Stimulated activated CD4-positive, alpha-beta T cell treated with anti-CD3 and anti-CD28 coated beads, Interleukin-1b, Interleukin-23, amount 100 ng/mL, for 48 hours (primary cell): ENCODE data around the gene AMOTL2.

Experiments
- DNase-seq: peaks from one replicate; pipeline ENCODE4 v3.0.0-alpha.2; 2020

Gene AMOTL2

DNA sequence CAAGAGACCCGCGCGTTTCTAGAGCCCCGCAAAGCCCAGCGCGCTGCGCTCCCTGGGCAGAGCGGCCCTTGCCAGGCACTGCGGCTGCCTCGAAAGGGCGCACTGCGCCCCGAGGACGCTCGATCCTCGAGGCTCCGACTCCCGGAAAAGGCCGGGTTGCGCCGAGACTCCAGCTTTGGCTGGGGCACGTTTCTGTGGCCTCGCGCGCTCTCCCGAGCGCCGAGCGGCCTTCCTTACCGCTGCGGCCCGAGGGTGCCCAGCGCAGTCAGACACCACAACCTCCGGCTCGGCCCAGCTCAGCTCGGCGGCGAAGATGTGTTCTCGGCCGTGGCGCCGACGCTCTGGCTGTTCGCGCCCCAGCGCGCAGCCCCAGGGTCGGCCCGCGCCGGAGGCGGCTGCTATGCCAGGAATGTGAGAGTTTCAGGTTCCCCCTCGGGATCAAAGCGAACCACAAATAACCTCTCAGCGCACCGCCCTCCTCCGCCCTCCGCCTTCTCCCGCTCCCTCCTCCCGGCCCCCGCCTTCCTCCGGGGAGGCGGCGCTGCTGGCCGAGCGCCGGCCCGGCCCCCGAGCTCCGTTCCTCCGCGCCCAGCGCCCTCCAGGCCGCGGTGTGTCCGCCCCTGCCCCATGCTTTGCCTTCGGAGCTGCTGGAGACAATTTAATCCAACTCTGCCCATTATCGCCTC is at the start of gene AMOTL2:
Gene AMOTL2, minus strand, starts transcription at position 343 of the 686 bp plus-strand sequence. CDS start 3,014 bp downstream, outside the sequence.
- DNase-seq, result no peak

DNA sequence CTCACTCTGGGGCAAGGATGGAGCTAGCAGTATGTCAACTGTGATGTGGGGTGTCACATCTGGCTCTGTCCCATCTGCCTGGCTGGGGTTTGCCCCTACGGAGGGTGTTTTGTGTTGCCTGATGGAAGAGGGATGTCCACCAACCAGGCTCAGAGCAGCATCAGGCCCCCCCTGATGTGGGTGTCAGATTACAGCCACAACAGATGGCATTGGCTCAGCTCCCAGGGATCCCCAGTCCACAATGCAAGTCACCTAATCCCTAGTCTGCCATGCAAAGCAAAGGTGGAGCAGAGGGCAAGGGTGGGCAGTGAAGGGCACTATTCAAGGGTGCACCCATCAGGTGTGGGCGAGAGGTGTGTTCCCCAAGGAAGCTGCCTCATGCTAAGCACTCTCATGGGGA is 48.9 kb upstream of the AMOTL2 start:
- no peak for DNase-seq

DNA sequence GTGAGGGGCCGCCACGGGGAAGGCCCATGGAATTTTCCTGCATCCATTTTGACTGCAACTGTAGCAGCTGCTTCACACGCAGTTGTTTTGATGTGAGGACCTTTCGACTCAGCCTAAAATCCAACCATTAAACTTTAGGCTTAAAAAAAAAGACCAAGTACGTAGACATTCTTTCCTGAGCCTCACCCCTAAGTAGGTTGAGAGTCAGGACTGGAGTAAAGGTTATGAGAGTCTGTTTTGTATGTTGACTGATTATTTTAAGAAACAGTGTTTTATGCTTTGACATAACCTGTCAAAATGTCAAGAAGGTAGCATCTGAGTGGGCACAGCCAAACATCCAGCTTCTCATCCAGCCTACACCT is 45.7 kb upstream of the AMOTL2 start:
- no peak for DNase-seq

DNA sequence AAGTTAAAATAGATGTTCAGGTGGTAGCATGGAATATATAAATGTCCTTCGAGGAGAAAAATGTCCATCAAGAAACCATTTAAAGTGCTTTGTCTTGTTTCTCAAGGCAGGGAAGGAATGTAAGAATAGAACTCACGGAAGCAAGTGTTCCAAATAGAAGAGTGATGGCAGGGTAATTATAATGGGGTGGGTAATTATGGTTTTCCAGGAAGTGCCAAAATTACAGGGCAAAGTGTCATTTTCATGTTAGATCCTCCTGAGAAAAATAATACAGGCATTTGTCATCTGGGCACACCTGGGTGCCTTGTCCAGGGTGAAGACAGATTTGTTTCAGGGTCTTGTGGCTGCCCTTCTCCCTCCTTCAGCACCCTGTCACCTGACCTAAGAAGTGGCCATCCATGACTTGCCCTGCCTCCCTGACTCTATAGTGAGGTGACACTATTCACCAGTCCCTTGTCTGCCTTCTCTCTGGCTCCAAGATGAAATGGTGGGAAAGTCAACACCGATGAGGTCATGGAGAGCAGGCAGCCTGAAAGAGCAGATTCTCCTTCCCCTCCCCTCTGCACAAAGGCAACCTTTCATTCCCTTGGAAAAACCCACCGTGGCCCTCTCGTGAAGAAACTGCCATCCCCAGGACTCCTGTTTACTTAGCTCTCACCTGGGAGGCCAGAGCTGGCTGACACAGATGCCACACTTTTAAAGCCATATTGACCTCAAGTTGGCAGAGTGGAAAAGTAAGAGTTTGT is 45.1 kb upstream of the AMOTL2 start:
- DNase-seq, result no peak

DNA sequence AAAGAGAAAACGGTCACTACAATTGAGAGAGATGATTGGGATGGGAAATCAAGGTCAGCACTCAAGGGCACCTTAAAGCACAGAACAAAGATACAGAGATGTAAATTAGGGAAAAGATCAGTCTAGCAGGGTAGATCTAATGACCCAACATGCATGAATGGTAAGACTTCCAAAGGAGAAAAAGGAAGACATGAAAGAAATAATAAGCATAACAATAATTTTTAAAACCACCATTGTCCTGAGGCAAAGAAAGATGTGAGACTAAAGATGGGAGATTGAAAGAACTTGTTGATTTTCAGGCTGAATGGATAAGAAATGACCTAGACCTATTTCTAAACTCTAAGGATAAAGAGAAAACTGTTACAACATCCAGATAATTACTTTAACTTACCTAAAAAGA is 34.8 kb upstream of the AMOTL2 start:
- no peak for DNase-seq

DNA sequence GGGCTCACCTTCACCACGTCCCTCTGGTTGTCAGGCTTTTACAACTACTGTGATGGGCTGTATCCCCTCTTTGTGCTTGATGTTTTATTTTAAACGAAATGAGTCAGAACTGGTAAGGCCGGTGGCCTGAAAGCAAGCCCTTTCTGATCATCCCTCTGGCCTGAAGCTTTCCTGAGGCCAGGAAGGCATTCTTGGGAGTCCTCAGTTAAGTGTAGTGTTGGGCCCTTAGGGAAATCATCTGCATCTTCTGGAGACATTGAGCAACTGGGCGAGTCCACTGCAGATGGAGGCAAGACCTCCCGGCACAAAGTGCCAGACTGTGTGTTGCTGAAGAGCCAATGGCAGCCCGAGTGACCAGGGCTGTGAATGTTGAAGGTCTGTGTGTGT is 33.0 kb upstream of the AMOTL2 start:
- DNase-seq, result no peak

DNA sequence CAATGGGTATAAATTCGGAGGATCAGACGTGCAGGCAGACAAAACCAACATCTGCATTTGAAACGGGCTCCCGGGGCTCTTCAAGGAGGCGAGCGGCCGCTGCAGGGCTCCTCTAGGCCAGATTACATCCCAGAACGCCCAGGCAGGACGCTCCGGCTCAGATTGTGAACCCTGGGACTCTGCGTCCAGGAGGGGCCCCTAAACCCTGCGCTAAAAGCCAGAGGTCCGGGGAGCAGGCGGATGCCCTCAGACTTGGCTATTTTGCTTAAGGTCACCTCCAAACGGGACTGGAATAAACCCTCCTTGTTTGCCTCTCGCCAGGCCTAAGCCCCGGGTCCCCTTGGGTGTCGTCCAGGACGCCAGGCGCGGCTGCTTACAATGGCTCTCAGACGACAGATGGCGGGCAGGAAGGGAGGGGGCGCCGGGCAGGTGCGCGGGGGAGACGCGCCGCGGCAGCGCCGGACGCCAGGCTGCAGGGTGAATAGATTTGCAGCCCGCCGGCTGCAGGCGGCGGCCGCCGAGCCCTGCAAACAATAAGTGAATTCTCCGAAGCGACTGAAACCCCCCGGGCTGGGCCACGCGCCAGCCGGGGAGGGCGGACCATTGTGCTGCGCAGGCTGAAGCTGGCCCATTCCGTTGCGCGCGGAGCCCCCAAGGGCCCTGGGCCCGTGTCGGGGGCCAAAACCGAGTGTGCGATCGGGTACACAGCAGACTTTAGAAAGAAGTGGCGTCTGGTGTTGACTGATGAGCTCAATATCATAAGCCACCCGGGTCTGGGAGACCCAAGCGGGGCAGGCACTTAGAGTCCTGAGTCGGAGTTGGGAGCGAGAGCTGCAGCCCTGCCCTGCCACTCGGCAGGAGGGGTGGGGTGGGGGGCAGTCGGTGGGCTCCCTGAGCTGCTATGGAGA is 32.3 kb upstream of the AMOTL2 start:
- no peak for DNase-seq

DNA sequence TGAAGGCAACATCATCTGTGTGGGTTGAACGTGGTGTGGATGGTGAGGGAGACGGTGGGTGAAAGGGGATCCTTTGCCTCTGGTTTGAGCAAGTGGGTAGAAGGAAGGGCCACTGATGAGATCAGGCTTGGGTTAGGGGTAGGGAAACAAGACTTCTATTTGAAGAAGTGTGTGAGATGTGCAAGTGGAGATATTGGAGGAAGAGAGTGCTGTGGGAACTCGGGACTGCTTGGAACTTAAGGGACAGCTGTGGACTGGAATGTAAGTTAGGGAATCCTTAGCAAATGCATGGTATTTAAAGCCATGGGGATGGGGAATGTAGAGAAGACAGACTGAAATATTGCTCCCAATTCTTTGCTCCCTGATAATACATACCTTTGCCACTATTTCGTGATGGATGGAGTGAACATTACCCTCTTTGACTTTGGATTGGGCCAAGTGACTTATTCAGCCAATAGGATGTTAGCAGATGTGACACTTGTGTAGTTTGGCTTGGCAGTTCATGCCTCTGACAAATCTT is 30.2 kb upstream of the AMOTL2 start:
- no peak for DNase-seq

DNA sequence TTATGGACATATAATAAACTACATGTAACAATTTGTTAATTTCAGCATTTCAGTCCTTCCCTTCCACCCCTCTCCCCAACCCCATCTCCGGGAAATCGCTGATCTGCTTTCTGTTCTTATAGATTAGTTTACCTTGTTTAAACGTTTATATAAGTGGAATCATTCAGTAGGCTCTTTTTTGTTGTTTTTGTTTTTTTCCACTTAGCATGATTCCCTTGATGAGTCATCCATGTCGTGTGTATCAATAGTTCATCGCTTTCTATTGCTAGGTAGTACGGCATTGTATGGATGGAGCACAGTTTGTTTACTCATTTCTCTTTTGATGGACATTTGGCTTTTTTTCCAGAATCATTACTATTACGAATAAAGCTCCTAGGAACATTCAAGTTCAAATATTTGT is 23.5 kb upstream of the AMOTL2 start:
- DNase-seq, result no peak

DNA sequence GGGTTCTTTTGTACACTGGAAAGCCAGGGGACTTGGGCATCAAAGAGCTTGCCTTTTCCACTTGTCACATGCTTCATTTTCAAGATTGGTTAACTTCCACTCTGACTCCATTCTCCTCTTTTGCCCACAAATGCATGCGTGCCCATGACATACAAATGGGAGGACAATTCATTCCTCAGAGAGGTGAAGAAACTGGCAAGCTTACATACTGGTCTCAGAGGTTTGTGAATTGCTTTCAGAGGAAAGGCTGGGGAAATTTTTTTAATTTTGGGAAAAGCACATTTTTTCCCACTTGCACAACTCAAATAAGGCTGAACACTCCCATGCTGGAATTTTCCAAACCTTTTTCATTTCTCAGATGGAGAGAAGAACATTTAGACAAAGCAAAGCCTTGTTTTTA is 20.9 kb upstream of the AMOTL2 start:
- DNase-seq, result no peak

DNA sequence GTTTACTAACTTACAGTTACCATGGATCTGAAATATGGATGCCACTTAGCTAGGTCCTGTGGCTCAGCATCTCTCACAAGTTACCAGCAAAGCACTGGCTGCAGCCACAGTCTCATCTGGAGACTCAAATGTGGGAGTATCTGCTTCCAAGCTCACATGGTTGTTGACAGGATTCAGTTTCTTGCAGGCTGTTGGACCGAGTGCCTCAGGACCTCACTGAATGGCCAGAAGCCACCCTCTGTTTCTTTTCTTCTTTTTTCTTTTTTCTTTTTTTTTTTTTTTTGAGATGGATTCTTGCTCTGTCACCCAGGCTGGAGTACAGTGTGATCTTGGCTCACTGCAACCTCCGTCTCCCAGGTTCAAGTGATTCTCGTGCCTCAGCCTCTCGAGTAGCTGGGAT is 20.1 kb upstream of the AMOTL2 start:
- DNase-seq, result no peak

DNA sequence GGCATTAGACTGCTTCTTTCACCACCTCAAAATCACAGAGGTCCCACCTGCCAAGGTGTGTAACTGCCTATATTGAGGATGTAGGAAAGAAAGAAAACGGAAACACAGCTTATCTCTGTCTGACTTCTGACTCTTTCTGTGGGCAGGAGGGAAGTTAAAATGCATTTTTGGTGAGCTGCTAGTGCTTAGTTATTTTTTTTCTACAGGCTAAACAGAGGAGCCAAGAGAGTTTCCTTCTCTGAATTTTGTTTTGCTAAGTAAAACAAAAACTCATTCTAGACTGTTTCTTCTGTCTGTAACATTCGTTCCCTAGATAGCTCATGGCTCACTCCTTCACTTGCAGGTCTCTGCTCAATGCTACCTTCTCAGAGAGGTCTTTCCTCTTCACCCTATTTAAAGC is 18.8 kb upstream of the AMOTL2 start:
- DNase-seq, result no peak

DNA sequence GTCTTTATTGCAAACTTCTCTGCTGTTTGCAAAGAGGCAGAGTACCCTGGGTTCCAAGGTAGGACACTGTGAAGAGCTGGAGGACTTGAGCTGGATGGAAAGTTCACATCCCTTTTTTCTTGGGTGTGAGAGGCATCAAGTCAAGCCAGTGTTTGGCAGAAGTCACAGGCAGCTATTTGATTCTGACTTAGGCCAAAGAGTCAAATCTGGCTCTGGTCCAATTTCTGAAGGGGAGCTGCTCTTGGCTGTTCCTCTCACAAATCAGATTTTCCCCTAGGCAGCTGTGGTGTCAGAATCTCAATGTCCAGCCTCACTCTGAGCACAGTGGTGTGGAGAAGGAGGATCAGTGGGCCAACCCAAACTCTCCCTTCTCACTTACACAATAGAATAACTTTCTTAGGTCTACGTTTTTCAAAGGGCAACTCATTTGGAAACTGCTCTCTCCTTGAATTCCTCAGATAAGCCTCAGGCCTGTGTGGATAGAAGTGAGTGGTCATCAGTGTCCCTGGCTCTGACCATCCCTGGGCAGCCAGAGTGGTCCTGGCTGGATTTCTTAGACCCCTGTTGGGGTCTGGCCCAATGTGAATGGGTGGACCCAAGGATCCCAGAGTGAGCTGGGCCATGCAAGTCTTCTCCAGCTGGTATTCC is 18.2 kb upstream of the AMOTL2 start:
- no peak for DNase-seq

DNA sequence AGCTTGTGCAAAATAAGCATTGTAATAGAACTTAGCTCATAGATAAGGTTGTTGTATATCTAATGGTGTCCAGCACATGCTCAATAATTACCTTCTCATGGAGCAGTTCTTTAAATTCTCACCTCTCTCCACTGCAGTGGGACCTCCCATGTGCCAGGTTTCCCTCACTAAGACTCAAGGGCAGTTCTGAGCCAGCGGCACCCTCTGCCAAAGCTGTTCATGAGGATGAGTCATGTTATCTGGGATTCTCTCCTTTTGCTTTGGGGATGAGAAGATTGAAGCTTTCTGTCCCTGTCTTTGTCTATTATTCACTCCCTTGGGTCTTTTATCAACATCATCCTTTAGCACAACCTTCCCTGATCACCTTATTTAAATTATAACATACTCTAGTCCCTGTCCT is 15.6 kb upstream of the AMOTL2 start:
- DNase-seq, result no peak

DNA sequence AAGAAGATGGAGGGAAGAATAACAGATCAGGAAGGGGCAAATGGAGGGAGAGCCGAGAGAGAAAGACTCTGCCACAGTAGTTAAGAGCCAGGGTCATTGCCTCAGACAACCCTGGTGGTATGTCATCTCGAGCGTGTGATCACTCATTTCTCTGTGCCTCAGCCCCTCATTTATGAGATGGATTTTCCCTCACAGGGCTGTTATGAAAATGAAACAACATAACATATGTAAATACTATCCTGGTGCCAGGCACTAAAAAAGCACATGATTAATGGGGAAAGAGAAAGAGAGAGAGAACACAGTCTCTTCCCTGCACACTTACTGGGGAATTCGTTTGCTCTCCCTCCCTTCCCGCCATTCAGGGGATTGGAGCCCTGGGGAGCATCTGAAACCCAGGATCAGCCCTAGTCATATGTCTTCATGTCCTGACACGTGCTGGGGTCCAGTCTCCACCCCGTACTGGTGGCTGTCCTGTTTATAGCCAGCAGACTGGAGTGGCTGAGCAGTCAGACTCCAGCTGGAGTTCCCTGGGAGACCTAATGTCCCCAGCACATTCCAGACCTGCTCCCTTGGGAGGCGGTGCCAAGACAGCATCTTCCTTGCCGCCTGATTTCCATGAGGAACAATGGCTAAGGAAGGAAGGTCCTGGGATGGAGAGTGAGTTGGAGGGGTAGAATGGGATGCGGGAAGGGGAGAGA is 14.7 kb upstream of the AMOTL2 start:
- DNase-seq, result no peak

DNA sequence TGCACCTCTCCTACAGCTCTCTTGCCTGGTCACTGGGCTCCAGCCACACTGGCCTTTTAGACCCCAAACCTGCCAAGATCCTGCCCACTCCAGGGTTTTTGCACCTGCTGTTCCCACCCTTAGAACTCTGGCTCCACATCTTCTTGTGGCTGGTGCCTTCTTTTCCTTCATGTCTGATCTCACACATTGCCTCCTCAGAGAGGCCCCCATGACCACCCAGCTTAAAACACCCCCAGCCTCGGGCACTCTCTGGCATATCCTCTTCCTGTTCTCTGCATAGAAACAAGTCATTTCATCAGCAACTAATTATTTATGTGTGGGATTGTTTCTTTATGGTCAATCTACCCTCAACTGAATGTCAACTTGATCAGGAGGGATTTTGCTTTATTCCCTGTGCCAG is 14.0 kb upstream of the AMOTL2 start:
- DNase-seq, result no peak

DNA sequence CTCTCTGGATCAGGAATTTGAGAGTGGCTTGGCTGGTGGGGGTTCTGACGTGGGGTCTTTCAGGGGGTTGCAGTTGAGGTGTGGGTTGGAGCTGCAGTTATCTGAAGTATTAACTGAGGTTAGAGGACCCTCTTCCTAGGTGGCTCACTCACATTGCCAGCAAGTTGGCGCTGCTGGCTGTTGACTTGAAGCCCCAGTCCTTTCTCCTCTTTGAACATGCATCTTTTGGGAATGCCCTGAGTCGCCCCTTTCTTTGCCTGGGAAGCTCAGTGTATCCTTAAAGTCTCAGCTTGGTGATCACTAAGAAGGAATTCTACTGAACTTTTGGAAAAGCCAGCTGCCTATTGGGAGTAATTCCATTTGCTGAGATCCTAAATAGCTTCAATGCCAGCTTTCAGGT is 13.0 kb upstream of the AMOTL2 start:
- DNase-seq, result no peak

DNA sequence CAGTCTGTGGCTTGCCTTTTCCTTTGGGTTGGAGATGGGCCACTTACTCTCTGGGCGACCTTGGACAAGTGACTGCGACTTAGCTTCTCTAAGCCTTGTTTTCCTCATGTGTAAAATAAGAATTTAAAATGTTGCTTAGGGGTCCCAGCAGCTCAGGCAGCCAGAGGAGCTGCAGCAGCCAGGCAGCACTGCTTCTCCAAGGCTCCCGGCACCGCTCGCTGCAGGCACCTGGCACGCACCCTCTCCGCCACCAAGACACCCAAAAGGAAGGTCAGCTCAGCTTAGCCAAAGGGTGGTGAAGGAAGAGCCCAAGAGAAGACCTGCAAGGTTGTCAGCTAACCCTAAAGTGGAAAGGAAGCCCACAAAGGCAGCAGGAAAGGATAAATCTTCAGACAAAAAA is 10.7 kb upstream of the AMOTL2 start:
- DNase-seq, result no peak

DNA sequence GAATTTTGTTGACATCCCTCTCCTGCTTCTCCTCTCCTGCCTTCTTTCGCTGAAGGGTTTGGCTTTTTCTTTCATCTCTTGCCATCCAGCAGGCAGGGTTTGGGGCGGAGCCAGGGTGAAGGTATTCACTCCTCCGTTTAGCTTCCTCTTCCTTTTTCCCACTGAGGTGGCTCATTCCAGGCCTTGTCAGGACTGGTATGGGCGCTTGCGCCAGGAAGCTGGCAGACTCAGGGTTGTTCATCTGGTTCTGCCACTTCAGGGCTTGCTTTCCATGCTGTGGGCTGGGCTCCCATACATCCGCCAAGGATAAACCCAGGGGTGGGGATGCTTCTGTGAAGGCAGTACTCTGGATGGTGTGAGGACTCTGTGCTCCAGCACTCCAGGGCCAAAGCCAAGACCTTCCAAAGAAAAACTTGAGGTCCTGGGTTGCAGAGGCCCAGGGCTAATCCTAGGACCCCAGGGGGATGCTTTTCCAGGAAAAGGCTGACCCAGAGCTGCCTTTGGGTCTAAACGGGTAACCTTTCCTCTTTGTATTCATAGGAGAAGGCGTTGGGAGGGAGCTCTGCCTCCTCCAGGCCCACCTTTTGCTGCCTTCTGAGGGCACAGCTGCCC is 7.7 kb upstream of the AMOTL2 start:
- no peak for DNase-seq

DNA sequence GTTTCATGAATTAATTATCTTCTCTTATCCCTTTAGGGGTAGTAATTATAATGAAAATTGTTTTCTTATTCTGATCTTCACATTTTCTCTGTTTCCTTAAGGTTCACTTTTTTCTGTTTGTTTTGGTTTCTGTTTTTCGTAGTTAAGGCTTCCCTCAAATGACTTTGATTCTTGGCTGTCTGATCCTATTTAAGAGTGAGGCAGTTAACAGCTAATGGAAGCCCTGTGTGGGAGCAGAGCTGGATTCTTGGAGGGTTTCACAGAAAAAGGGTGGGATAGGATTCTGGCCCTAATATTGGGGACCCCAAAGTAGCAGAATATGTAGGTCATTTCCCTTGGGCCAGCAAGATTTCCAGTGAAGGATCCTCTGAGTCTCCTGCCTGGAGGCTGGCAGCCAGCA is 6.8 kb upstream of the AMOTL2 start:
- no peak for DNase-seq

DNA sequence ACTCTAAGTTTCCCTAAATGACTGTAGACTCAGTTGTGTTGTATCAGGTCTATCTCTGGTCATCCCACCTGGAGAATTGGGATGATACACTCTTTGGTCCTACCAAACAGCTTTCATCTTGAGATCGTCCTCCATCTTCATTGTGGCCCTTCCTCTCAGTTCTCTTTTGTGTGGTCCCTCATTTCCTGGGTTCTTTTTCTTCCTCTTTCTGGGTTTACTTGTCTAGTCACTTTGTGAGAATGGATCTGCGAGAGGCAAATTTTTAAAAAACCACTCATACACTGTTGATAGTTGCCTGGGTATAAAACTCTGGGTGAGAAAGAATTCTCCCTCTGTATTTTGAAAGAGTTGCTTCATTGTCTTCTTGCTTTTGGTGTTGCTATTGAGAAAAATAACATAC is 6.0 kb upstream of the AMOTL2 start:
- DNase-seq, result no peak

DNA sequence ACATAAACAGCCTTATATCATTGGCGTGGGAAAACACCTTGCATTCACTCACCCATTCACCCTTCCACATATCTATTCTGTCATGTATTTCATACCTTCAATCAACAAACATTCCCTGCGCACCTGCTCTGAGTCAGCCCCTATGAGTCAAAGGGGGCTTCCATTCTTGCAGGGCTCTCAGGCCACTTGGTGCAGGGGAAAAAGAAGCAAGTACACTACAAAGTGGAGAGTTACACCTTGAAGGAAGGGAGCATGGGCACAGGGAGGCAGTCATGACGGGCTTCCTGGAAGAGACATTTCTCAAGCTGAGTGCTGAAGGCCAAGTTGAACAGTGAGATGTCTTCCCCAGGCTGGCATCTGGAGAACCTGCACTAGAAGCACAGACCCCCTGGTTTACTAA is 4.6 kb upstream of the AMOTL2 start:
- DNase-seq, result peak; percentile 33
